Right lung (tissue), 5 donors: ENCODE results near the gene UBAP1. TPM values are rescaled to one million over a fixed set of nuclear protein-coding genes. Genes with fewer than 3 reads are reported as not detected.
"Not testable (repeated sequence)": the region's sequence is repeated elsewhere in the genome, so short reads cannot be mapped to it uniquely, and the experiment has no call there.

Experiments
- DNase-seq, 2 donors: peaks; one replicate each; pipeline ENCODE4 v3.0.0-alpha.2; 2013
- polyA plus RNA-seq, 5 donors: library from polyadenylated mRNA; unstranded; fragments of 120-200 nt; gene quantifications; one replicate each; pipeline versions ENCODE4 v1.2.1 to v1.2.3, GENCODE V29; 2013; ENCODE audit warnings: inconsistent platforms in 1 of 5, low replicate concordance in 1 of 5; ENCODE audit not compliant: insufficient read length in 5 of 5, insufficient read depth in 1 of 5

The UBAP1 gene
- polyA plus RNA-seq, 5 donors, result 44.8 to 52.0 (median 48.4) TPM

GRCh38 chr9:34177593-34178435, 1.0 kb upstream of the UBAP1 start:
- no peak for DNase-seq

- no peak for DNase-seq
Observed at GRCh38 chr9:34179213-34180136, 632 bp downstream of the UBAP1 start.

- no peak for DNase-seq
Observed at GRCh38 chr9:34185778-34186551, 7.1 kb downstream of the UBAP1 start.

GRCh38 chr9:34187891-34188240, 9.0 kb downstream of the UBAP1 start:
- DNase-seq, result no peak

- DNase-seq, result no peak
Observed at GRCh38 chr9:34190996-34191892, 12.4 kb downstream of the UBAP1 start.

GRCh38 chr9:34195143-34195542, 16.3 kb downstream of the UBAP1 start:
- no peak for DNase-seq

- not testable (repeated sequence) for DNase-seq
Observed at GRCh38 chr9:34197286-34197685, 18.4 kb downstream of the UBAP1 start.

- DNase-seq, result no peak
Observed at GRCh38 chr9:34197756-34198711, 19.2 kb downstream of the UBAP1 start.

GRCh38 chr9:34200092-34200491, 21.2 kb downstream of the UBAP1 start:
- DNase-seq, result no peak

- no peak for DNase-seq
Observed at GRCh38 chr9:34203275-34203991, 24.6 kb downstream of the UBAP1 start.

- no peak for DNase-seq
Observed at GRCh38 chr9:34203992-34204635, 25.3 kb downstream of the UBAP1 start.

GRCh38 chr9:34205102-34205501, 26.3 kb downstream of the UBAP1 start:
- no peak for DNase-seq

GRCh38 chr9:34206561-34206960, 27.7 kb downstream of the UBAP1 start:
- DNase-seq, result no peak

GRCh38 chr9:34211395-34211794, 32.6 kb downstream of the UBAP1 start:
- DNase-seq, result no peak

GRCh38 chr9:34214354-34215000, 35.6 kb downstream of the UBAP1 start:
- DNase-seq, result not testable (repeated sequence)

- DNase-seq, result no peak
Observed at GRCh38 chr9:34216325-34216724, 37.5 kb downstream of the UBAP1 start.

GRCh38 chr9:34217015-34217414, 38.2 kb downstream of the UBAP1 start:
- not testable (repeated sequence) for DNase-seq

GRCh38 chr9:34218446-34218845, 39.6 kb downstream of the UBAP1 start:
- DNase-seq, result no peak
